Right lobe of liver (tissue), 4 donors: ENCODE measurements around the gene DLL1.

Experiments used
- POLR2A ChIP-seq: fragments of 450-650 bp; IDR thresholded peaks from one replicate; pipeline ENCODE4 v1.6.1; 2017; ENCODE audit warnings: antibody characterized with exemption, mild to moderate bottlenecking
- TF ChIP-seq, protein P1 (sequence below), 4 donors: fragments of 200-600 bp in 3 of 4; fragments of 450-650 bp in 1 of 4; IDR thresholded peaks; one replicate each; pipeline versions ENCODE4 v1.5.1 to v1.8.0; 2016 to 2022; ENCODE audit warnings: antibody characterized with exemption in 4 of 4, mild to moderate bottlenecking in 2 of 4
- donor health status: DM: no; HTN: no; CAD: no.
- donor health status: DM: no; HTN: no; CAD: no.
- donor health status: DM: no; HTN: yes; CAD: no.

DNA sequence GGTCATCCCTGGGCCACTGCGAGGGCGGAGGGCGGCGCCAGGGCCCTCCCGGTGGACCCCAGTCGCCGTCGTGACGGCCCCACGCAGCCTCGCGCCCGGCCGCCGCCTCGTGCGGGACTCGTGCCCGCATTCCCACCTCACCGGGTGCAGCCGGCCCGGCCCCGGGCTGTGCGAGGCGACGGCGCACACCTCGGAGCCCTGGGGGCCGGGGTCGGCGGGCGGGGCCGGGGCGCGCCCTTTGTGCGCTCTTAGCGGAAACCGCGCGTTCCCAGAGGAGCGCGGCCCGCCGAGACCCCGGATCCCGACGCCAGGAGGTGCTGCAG lies 5.5 kb upstream of the DLL1 start:
- TF ChIP-seq, protein P1, sequence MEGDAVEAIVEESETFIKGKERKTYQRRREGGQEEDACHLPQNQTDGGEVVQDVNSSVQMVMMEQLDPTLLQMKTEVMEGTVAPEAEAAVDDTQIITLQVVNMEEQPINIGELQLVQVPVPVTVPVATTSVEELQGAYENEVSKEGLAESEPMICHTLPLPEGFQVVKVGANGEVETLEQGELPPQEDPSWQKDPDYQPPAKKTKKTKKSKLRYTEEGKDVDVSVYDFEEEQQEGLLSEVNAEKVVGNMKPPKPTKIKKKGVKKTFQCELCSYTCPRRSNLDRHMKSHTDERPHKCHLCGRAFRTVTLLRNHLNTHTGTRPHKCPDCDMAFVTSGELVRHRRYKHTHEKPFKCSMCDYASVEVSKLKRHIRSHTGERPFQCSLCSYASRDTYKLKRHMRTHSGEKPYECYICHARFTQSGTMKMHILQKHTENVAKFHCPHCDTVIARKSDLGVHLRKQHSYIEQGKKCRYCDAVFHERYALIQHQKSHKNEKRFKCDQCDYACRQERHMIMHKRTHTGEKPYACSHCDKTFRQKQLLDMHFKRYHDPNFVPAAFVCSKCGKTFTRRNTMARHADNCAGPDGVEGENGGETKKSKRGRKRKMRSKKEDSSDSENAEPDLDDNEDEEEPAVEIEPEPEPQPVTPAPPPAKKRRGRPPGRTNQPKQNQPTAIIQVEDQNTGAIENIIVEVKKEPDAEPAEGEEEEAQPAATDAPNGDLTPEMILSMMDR (IDR thresholded peaks at IDR 0.05), result no peak
- TF ChIP-seq POLR2A, result no peak
